Camera-type eye (tissue), 1 donor: ENCODE measurements around the gene SPEF1. TPM values are rescaled to one million over a fixed set of nuclear protein-coding genes. Genes with fewer than 3 reads are reported as not detected.

Experiments used
- total RNA-seq: library from RNA; depleted of rRNA; stranded (reverse); fragments of >200 nt; gene quantifications from one replicate; pipeline ENCODE4 v1.2.3, GENCODE V29; 2014

SPEF1 gene
- 1.1 TPM for total RNA-seq

GRCh38 chr20:3781153-3781910, at the start of gene SPEF1:
SPEF1 (minus strand) TSS chr20:3781448; CDS start chr20:3781287, 161 bp downstream.

GRCh38 chr20:3820048-3820900, 39.0 kb upstream of the SPEF1 start, which contains the start of gene AP5S1:
AP5S1 (plus strand) TSS chr20:3820547; CDS start chr20:3822118, 1,571 bp downstream.

GRCh38 chr20:3795511-3796468, 14.5 kb upstream of the SPEF1 start, which contains the start of gene CDC25B:
CDC25B (plus strand) TSS chr20:3796310; CDS start chr20:3796532, 222 bp downstream.

GRCh38 chr20:3786665-3787323, 5.5 kb upstream of the SPEF1 start, which contains the start of gene CENPB:
CENPB (minus strand) TSS chr20:3786740; CDS start chr20:3786483, 257 bp downstream.

GRCh38 chr20:3767427-3768341, 13.6 kb downstream of the SPEF1 start, which contains the start of gene ADISSP:
ADISSP (minus strand) TSS chr20:3767753; CDS start chr20:3760100, 7,653 bp downstream.

GRCh38 chr20:3732327-3733118, 48.7 kb downstream of the SPEF1 start, which contains the start of gene HSPA12B:
HSPA12B (plus strand) TSS chr20:3732685; CDS start chr20:3738675, 5,990 bp downstream.

Other genes starting within 250 kb of the SPEF1 start
- gene GFRA4, start 118.0 kb downstream of the SPEF1 start, total RNA-seq, result not detected
- 42.6 TPM for gene ADAM33, start 99.4 kb downstream of the SPEF1 start, total RNA-seq
- 3.1 TPM for gene SIGLEC1, start 68.8 kb downstream of the SPEF1 start, total RNA-seq
- gene HSPA12B, start 48.8 kb downstream of the SPEF1 start, total RNA-seq, result 17.8 TPM
- 8.1 TPM for gene ADISSP, start 13.7 kb downstream of the SPEF1 start, total RNA-seq
- 44.0 TPM for gene CENPB, start 5.3 kb upstream of the SPEF1 start, total RNA-seq
- 35.2 TPM for gene CDC25B, start 14.9 kb upstream of the SPEF1 start, total RNA-seq
- 18.4 TPM for gene AP5S1, start 39.1 kb upstream of the SPEF1 start, total RNA-seq
- 18.5 TPM for gene MAVS, start 65.4 kb upstream of the SPEF1 start, total RNA-seq
- 65.5 TPM for gene PANK2, start 107.9 kb upstream of the SPEF1 start, total RNA-seq
- 18.6 TPM for gene RNF24, start 234.1 kb upstream of the SPEF1 start, total RNA-seq